SK-N-SH treated with all-trans-retinoic acid at 6 μM for 48 hours (cell line): ENCODE data around the gene SLC22A2.

Experiments
- ARNTL ChIP-seq: fragments of 450-650 bp; formaldehyde crosslinking; IDR thresholded peaks from 2 replicates; pipeline ENCODE4 v1.5.0; 2020; ENCODE audit warnings: low read depth, mild to moderate bottlenecking, moderate library complexity, borderline replicate concordance
- CREB5 ChIP-seq: fragments of 250-450 bp; sonication (Bioruptor Pico); IDR thresholded peaks from 2 replicates; pipeline ENCODE4 v1.5.1; 2020; ENCODE audit warnings: low read depth, mild to moderate bottlenecking, moderate library complexity
- CSRNP3 ChIP-seq: fragments of 250-450 bp; sonication (Bioruptor Pico); IDR thresholded peaks from 2 replicates; pipeline ENCODE4 v1.5.1; 2021; ENCODE audit warnings: mild to moderate bottlenecking, moderate library complexity
- PATZ1 ChIP-seq: fragments of 250-450 bp; sonication (Bioruptor Pico); IDR thresholded peaks from 2 replicates; pipeline ENCODE4 v1.8.0; 2020; ENCODE audit warnings: mild to moderate bottlenecking, moderate library complexity, borderline replicate concordance
- ZC3H10 ChIP-seq: fragments of 250-450 bp; sonication (Bioruptor Pico); IDR thresholded peaks from 2 replicates; pipeline ENCODE4 v1.5.1; 2021; ENCODE audit warnings: mild to moderate bottlenecking, moderate library complexity
- ZFP30 ChIP-seq: fragments of 450-650 bp; formaldehyde crosslinking; IDR thresholded peaks from 2 replicates; pipeline ENCODE4 v1.5.0; 2022; ENCODE audit warnings: mild to moderate bottlenecking, moderate library complexity

- no peak for TF ChIP-seq ZFP30 (CRISPR knock-in tag)
- no peak for TF ChIP-seq CREB5 (CRISPR knock-in tag)
- no peak for TF ChIP-seq PATZ1 (CRISPR knock-in tag)
- TF ChIP-seq CSRNP3 (CRISPR knock-in tag): no peak
- TF ChIP-seq ARNTL (CRISPR knock-in tag): no peak
- TF ChIP-seq ZC3H10 (CRISPR knock-in tag): no peak
These were observed 84.7 kb downstream of the SLC22A2 start for GRCh38 chr6:160173806-160174527.
